ENCODE results near the gene CCDC175.

CCDC175 gene

DNA sequence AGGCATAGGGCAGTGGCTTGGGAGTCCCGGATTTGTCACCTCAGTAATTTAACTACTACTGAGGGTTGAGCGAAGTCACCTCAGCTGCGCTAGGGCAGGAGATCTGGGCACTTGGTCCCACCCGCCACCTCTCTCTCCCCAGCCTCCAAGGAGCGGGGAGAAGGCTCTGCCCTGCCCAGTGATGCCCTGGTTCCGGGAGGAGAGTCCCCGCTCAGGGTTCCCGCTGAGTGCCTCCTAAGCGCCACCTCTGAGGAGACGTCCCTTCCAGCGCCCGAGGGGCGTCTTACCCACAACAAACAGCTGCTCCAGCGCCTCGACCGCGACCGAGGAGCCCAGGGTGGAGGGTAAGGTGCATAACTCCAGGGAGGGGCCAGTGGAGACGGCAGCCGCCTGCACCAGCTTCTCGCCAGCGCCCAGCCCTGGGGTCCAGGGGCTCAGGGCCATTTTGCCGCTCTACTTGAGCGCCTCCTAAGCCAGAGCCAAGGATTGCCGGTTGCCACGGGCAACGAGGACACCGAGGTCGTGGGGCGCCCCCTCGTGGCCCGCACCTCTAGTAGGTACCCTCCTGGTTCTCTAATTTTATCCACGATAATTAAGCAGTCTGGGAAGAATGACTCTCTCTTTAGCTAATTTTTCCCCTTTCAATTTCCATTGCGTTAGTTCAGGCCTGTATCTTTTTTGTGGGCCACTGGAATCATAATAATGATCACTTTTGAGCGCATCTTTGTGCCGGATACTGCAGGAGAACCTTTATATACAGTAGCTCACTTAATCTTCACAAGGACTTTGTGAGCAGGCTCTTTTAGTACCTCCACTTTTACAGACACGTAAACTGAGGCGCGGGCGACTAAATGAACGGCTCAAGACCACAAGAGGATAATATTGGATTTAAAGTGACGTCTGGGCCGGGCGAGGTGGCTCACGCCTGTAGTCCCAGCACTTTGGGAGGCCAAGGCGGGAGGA lies at the start of gene CCDC175:
CCDC175 (minus strand) TSS at position 481 of the 963 bp plus-strand sequence; CDS start at position 444, 37 bp downstream.
- H3K27me3 ChIP-seq (ENCODE audit: control insufficient read depth in 1 of 2, insufficient read depth in 2 of 2, low read length in 2 of 2): peaks cover 5 to 20% of the 10 kb centered on the region in 2 donors
- H3K9ac ChIP-seq (ENCODE audit: low read length in 2 of 2): no peak within 1 kb of the TSS
- no peak within 1 kb of the TSS for H3K27ac ChIP-seq (ENCODE audit: low read length)

DNA sequence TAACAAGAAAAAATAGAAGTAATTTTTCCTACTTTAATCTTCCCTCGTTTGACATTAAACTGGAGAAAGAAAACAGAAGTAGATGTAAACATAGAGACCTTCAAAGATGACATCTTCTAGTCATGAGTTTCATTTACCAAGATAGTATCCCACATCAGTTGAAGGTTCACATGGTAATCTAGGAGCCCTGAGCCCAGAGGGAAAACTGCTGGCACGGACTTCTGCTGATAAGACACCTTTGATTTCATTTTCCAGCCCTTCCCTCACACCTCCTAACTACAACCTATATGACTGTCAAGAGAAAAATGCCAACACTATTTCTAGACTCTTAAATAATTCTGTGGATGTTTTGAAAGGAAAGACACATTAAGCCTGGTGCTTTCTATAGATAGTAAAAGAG lies 46.0 kb upstream of the CCDC175 start:
- Histone ChIP-seq H3K4me1 (ENCODE audit: control insufficient read depth, insufficient read depth, low read length) (no peaks in the 10 kb centered on the region), H3K27ac (ENCODE audit: low read length) (no peak overlapping the region), H3K36me3 (ENCODE audit: control insufficient read depth in 2 of 2, insufficient read depth in 2 of 2, low read length in 2 of 2) (no peaks in the 10 kb centered on the region)

More for the DNA sequence above, at the start of gene CCDC175:
- Histone ChIP-seq H3K4me1 (ENCODE audit: control insufficient read depth, insufficient read depth, low read length) (no peaks in the 10 kb centered on the region), H3K4me3 (ENCODE audit: low read length in 2 of 2) (peak within 1 kb of the TSS; percentile 31 to 64), H3K36me3 (ENCODE audit: control insufficient read depth in 2 of 2, insufficient read depth in 2 of 2, low read length in 2 of 2) (no peaks in the 10 kb centered on the region), H3K9me3 (ENCODE audit: control insufficient read depth in 2 of 2, low read length in 2 of 2) (no peaks in the 10 kb centered on the region)

GRCh38 chr14:59619061-59619460 lies 42.4 kb upstream of the CCDC175 start:
- H3K9me3 ChIP-seq (ENCODE audit: control insufficient read depth in 2 of 2, low read length in 2 of 2): no peaks in the 10 kb centered on the region
- H3K27me3 ChIP-seq (ENCODE audit: control insufficient read depth in 1 of 2, insufficient read depth in 2 of 2, low read length in 2 of 2): no peaks in the 10 kb centered on the region
- H3K36me3 ChIP-seq (ENCODE audit: control insufficient read depth in 2 of 2, insufficient read depth in 2 of 2, low read length in 2 of 2): no peaks in the 10 kb centered on the region
- H3K27ac ChIP-seq (ENCODE audit: low read length): no peak overlapping the region
- no peak overlapping the region for H3K9ac ChIP-seq (ENCODE audit: low read length in 2 of 2)
- no peak overlapping the region for H3K4me3 ChIP-seq (ENCODE audit: low read length in 2 of 2)
- H3K4me1 ChIP-seq (ENCODE audit: control insufficient read depth, insufficient read depth, low read length): no peaks in the 10 kb centered on the region

More for the DNA sequence above, 46.0 kb upstream of the CCDC175 start:
- no peaks in the 10 kb centered on the region for H3K27me3 ChIP-seq (ENCODE audit: control insufficient read depth in 1 of 2, insufficient read depth in 2 of 2, low read length in 2 of 2)
- no peaks in the 10 kb centered on the region for H3K9me3 ChIP-seq (ENCODE audit: control insufficient read depth in 2 of 2, low read length in 2 of 2)
- no peak overlapping the region for H3K9ac ChIP-seq (ENCODE audit: low read length in 2 of 2)
- no peak overlapping the region for H3K4me3 ChIP-seq (ENCODE audit: low read length in 2 of 2)

GRCh38 chr14:59601056-59601455 lies 24.4 kb upstream of the CCDC175 start:
- H3K27ac ChIP-seq (ENCODE audit: low read length): no peak overlapping the region
- H3K9ac ChIP-seq (ENCODE audit: low read length in 2 of 2): no peak overlapping the region
- H3K4me1 ChIP-seq (ENCODE audit: control insufficient read depth, insufficient read depth, low read length): no peaks in the 10 kb centered on the region
- no peak overlapping the region for H3K4me3 ChIP-seq (ENCODE audit: low read length in 2 of 2)
- no peaks in the 10 kb centered on the region for H3K36me3 ChIP-seq (ENCODE audit: control insufficient read depth in 2 of 2, insufficient read depth in 2 of 2, low read length in 2 of 2)
- no peaks in the 10 kb centered on the region for H3K27me3 ChIP-seq (ENCODE audit: control insufficient read depth in 1 of 2, insufficient read depth in 2 of 2, low read length in 2 of 2)
- no peaks in the 10 kb centered on the region for H3K9me3 ChIP-seq (ENCODE audit: control insufficient read depth in 2 of 2, low read length in 2 of 2)

DNA sequence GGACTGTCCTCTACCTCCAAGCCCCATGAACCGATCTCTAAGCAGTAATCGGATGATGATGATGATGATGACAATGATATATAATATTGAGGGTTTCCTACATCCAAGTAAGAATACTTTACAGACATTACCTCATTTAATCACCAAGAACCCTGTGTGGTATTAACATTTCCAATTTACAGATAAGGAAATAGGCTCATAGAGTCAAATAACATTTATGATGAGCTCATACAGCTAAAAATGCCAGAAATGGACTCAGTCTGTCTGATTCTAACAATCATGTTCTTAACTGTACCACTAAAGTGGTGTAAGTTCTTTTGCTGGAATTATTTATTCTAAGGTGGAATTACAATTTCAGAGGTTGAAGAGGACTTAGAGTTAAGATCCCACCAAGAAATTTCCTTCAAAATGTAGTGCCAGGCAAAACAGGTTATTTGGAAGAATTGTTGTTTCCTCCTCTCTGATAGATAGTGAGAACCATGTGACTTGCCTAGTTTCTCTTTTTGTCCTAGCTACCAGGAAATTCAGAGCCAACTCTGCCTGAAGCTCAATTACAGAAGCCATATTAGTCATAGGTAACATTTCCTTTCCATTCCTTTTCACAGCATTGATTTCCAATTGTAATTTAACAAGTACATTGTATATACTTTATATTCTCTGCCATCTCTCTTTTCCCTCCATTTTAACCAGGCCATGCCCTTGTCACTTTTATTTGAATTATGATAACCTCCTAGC lies 23.8 kb upstream of the CCDC175 start:
- no peaks in the 10 kb centered on the region for H3K36me3 ChIP-seq (ENCODE audit: control insufficient read depth in 2 of 2, insufficient read depth in 2 of 2, low read length in 2 of 2)
- no peak overlapping the region for H3K27ac ChIP-seq (ENCODE audit: low read length)
- H3K9ac ChIP-seq (ENCODE audit: low read length in 2 of 2): no peak overlapping the region
- no peaks in the 10 kb centered on the region for H3K27me3 ChIP-seq (ENCODE audit: control insufficient read depth in 1 of 2, insufficient read depth in 2 of 2, low read length in 2 of 2)
- no peak overlapping the region for H3K4me3 ChIP-seq (ENCODE audit: low read length in 2 of 2)
- H3K4me1 ChIP-seq (ENCODE audit: control insufficient read depth, insufficient read depth, low read length): no peaks in the 10 kb centered on the region
- no peaks in the 10 kb centered on the region for H3K9me3 ChIP-seq (ENCODE audit: control insufficient read depth in 2 of 2, low read length in 2 of 2)

GRCh38 chr14:59595071-59595470 lies 18.5 kb upstream of the CCDC175 start:
- Histone ChIP-seq H3K4me1 (ENCODE audit: control insufficient read depth, insufficient read depth, low read length) (no peaks in the 10 kb centered on the region), H3K27me3 (ENCODE audit: control insufficient read depth in 1 of 2, insufficient read depth in 2 of 2, low read length in 2 of 2) (no peaks in the 10 kb centered on the region), H3K4me3 (ENCODE audit: low read length in 2 of 2) (no peak overlapping the region), H3K9ac (ENCODE audit: low read length in 2 of 2) (no peak overlapping the region), H3K36me3 (ENCODE audit: control insufficient read depth in 2 of 2, insufficient read depth in 2 of 2, low read length in 2 of 2) (no peaks in the 10 kb centered on the region), H3K9me3 (ENCODE audit: control insufficient read depth in 2 of 2, low read length in 2 of 2) (no peaks in the 10 kb centered on the region), H3K27ac (ENCODE audit: low read length) (no peak overlapping the region)

DNA sequence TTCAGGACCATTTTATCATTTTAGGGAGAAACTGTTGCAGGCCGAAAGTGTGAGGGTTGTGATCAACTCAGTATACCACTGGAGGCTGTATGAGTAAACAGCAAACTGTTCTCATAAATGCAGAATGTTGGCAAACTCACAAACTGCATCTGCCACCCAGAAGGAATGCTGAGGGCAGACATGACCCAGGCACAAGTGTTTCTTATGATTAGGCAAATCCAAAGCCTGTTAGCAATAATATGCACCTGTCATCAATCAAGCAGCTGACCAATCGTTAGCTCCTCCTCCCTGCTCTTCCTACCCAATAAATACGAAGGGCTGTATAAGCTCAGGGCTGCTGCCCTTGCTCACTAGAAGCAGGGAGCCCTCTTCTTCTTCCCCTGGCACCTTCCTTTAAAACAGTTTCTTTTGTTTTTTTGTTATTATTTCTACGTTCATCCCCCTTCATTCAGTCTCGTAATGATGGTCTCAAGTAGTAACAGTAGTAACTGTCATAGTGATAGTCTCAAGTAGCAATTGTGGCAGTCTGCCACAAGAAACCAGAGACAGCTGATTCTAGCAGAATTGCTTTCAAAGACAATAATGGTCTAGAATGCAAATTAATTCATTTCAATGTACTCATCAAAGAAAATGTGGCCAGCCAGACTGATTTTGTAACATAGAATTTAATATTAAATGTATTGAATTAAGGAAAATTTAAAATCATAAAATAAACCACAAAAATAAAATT lies 15.2 kb upstream of the CCDC175 start:
- Histone ChIP-seq H3K4me1 (ENCODE audit: control insufficient read depth, insufficient read depth, low read length) (no peaks in the 10 kb centered on the region), H3K27ac (ENCODE audit: low read length) (no peak overlapping the region), H3K36me3 (ENCODE audit: control insufficient read depth in 2 of 2, insufficient read depth in 2 of 2, low read length in 2 of 2) (no peaks in the 10 kb centered on the region), H3K9me3 (ENCODE audit: control insufficient read depth in 2 of 2, low read length in 2 of 2) (no peaks in the 10 kb centered on the region), H3K4me3 (ENCODE audit: low read length in 2 of 2) (no peak overlapping the region), H3K9ac (ENCODE audit: low read length in 2 of 2) (no peak overlapping the region), H3K27me3 (ENCODE audit: control insufficient read depth in 1 of 2, insufficient read depth in 2 of 2, low read length in 2 of 2) (no peaks in the 10 kb centered on the region)

- H3K4me3 ChIP-seq (ENCODE audit: low read length in 2 of 2): no peak overlapping the region
- no peaks in the 10 kb centered on the region for H3K36me3 ChIP-seq (ENCODE audit: control insufficient read depth in 2 of 2, insufficient read depth in 2 of 2, low read length in 2 of 2)
- H3K27ac ChIP-seq (ENCODE audit: low read length): no peak overlapping the region
- H3K27me3 ChIP-seq (ENCODE audit: control insufficient read depth in 1 of 2, insufficient read depth in 2 of 2, low read length in 2 of 2): no peaks in the 10 kb centered on the region
- H3K9me3 ChIP-seq (ENCODE audit: control insufficient read depth in 2 of 2, low read length in 2 of 2): no peaks in the 10 kb centered on the region
- H3K4me1 ChIP-seq (ENCODE audit: control insufficient read depth, insufficient read depth, low read length): no peaks in the 10 kb centered on the region
- H3K9ac ChIP-seq (ENCODE audit: low read length in 2 of 2): no peak overlapping the region
These were observed 11.5 kb upstream of the CCDC175 start for GRCh38 chr14:59588101-59588500.

- Histone ChIP-seq H3K9ac (ENCODE audit: low read length in 2 of 2) (no peak overlapping the region), H3K4me1 (ENCODE audit: control insufficient read depth, insufficient read depth, low read length) (no peaks in the 10 kb centered on the region), H3K27ac (ENCODE audit: low read length) (no peak overlapping the region), H3K4me3 (ENCODE audit: low read length in 2 of 2) (no peak overlapping the region), H3K36me3 (ENCODE audit: control insufficient read depth in 2 of 2, insufficient read depth in 2 of 2, low read length in 2 of 2) (no peaks in the 10 kb centered on the region), H3K9me3 (ENCODE audit: control insufficient read depth in 2 of 2, low read length in 2 of 2) (no peaks in the 10 kb centered on the region), H3K27me3 (ENCODE audit: control insufficient read depth in 1 of 2, insufficient read depth in 2 of 2, low read length in 2 of 2) (no peaks in the 10 kb centered on the region)
These were observed 9.4 kb upstream of the CCDC175 start for GRCh38 chr14:59585891-59586554.

- no peaks in the 10 kb centered on the region for H3K9me3 ChIP-seq (ENCODE audit: control insufficient read depth in 2 of 2, low read length in 2 of 2)
- H3K4me1 ChIP-seq (ENCODE audit: control insufficient read depth, insufficient read depth, low read length): no peaks in the 10 kb centered on the region
- H3K27ac ChIP-seq (ENCODE audit: low read length): no peak overlapping the region
- H3K4me3 ChIP-seq (ENCODE audit: low read length in 2 of 2): no peak overlapping the region
- H3K27me3 ChIP-seq (ENCODE audit: control insufficient read depth in 1 of 2, insufficient read depth in 2 of 2, low read length in 2 of 2): no peaks in the 10 kb centered on the region
- no peak overlapping the region for H3K9ac ChIP-seq (ENCODE audit: low read length in 2 of 2)
- H3K36me3 ChIP-seq (ENCODE audit: control insufficient read depth in 2 of 2, insufficient read depth in 2 of 2, low read length in 2 of 2): no peaks in the 10 kb centered on the region
These were observed 7.1 kb upstream of the CCDC175 start for GRCh38 chr14:59583755-59584154.
